IPS DF 4.7 (cell line): Measurements from ENCODE around the gene FCAMR.
"Not testable (repeated sequence)": the region's sequence is repeated elsewhere in the genome, so short reads cannot be mapped to it uniquely, and the experiment has no call there.

Experiments
- DNase-seq: peaks from one replicate; pipeline ENCODE4 v3.0.0-alpha.2; 2013; ENCODE audit warnings: low spot score; ENCODE audit errors: extremely low read depth

FCAMR gene

DNA sequence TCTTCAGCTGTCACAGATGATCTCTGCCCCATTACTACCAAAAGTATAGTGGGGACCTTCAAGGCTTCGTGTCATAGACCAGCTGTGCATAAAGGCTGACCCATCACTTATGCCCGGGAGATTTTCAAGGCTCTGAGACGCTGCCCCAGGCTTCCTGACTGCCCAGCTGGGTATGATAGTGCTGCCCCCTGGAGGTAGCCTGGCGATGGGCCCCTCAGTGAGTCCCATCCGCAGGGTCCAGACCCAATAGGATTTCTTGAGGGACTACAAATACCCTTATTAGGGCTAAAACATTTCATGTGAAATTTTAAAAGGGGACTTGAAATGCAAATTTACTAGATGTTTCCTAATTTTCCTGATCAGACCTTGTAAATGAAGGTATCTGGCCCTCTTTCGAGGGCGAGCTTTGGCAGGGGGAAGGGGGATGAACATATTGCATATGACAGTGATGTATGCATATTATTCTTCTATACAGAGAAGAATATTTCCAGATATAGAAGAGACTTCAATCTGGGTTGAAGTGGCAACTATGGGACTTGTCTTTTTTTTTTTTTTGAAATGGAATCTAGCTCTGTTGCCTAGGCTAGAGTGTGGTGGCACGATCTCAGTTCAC lies 36.8 kb downstream of the FCAMR start:
- no peak for DNase-seq

DNA sequence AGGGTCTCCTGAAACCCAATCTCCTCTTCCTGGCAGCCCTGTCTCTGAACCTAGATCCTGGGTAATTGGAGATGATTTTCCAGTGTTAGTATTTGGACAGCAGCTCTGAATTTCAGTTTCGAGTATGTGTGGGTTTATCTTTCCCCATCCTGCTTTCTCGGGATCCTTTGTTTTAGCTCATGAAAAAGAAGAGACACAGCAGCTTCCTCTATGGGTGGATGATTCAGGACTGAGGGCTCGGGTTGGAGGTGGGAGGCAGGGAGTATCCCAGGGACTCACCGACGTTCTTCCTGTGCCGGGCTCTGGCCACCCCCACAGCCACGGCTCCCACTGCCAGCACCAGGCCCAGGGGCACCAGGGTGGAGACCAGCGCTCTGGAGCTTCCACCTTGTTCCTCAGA lies 38.1 kb downstream of the FCAMR start:
- no peak for DNase-seq

DNA sequence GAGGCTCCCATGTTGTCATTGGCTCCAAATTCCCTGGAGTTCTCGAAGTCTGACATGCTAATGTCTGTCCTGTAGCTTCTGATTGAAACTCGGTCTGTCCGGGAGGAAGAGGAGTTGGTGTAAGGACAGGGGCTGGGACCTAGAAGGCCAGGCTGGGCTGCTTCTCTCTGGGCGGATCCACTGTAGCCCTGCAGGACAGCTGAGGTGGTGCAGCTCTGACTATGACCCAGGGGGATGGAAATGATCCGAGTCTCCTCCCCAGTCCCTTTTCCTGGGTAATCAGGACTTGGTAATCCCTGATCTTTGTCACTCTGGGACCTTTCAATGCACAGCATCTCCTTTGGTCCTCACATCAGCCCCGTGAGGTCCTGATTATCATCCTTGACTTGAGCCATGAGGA lies 38.6 kb downstream of the FCAMR start:
- no peak for DNase-seq

DNA sequence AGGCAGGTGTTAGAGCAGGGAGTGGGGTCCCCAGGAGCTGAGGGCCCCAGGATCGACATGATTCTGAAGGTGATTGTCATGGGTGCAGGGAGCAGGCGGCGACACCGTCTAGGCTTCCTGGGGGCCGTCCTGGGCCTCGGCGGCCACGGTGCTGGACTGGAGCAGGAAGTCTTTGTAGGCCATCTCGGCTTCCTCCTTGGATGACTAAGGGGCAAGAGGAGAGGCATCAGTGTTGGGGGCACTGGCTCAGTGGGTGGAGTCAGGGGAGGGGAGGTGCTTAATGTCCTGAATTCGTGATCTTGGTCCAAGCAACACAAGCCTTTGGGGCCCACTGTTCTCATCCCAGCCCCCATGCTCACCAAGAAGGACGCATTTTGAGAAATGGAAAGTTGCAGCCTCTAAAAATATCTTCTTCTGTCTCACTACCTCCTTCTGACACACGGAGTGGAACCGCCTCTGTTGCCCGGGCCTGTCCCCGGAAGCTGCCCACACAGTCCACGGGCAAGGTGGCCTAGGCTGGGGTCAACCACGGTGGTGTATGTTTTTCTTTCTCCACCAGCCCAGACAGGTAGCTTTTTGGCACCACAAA lies 40.0 kb downstream of the FCAMR start:
- DNase-seq = no peak

DNA sequence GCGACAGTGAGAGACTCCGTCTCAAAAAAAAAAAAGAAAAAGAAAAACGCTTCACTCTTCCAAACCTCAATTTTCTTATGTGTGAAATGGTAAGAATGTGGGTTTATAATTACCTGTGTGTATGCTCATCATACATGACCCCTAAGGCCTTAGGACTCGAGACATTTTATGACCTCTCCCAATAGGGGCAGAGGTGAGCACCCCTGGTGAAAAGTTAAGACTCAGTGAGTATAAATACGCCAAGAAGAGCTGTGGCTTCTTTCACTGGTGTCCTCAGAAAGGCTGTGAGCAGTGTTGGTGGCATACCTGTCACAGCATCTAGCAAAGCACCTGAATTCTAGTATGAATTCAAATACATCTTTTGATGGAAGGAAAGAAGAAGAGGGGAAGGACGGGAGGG lies 40.7 kb downstream of the FCAMR start:
- no peak for DNase-seq

DNA sequence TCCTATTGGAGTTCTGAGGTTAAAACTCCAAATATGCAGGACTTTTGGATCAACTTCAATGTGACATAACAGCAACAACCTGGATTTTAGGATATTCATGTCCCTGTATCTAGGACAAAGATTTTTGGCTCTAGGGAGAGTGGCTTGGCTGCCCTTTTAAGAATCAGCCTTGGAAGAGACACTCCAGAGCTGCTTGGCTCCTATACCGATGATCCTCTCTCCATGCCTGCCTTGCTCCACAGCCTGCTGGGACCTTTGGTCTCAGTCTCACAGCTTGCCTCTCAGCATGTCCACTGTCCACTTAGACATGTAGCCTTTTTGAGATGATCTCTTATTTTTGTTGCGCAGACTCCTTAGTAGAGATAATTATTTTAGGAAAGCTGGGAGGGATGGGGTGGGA lies 44.0 kb downstream of the FCAMR start:
- DNase-seq = no peak

DNA sequence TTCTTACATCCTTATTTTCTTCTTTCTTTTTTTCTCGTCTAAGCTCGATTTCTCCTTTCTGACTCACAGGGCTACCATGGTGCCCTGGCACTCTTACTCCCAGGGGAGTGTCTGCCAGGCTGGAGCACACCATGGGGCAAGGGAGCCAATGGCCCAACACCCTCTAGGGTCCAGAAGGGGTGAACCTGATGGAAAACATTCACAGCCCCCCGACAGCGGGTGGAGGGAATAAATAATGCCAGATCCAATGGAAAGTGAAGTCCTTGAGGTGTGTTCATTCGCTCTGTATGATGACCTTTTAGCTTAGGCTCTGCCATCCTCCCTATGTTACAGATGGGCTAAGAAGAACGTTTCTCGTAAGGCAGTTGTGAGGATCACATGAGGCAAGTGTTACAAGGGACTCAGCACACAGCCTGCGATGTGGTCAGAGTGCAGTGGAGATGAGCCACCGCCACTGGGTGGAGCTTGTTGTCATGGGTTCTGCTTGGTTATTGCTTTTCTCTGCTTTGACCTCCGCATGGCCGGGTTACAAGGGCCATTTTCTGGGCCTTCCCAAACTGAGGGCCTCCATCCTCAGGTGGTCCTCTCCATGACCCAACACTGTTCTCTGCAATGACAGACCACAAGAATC lies 45.0 kb downstream of the FCAMR start:
- DNase-seq = no peak

DNA sequence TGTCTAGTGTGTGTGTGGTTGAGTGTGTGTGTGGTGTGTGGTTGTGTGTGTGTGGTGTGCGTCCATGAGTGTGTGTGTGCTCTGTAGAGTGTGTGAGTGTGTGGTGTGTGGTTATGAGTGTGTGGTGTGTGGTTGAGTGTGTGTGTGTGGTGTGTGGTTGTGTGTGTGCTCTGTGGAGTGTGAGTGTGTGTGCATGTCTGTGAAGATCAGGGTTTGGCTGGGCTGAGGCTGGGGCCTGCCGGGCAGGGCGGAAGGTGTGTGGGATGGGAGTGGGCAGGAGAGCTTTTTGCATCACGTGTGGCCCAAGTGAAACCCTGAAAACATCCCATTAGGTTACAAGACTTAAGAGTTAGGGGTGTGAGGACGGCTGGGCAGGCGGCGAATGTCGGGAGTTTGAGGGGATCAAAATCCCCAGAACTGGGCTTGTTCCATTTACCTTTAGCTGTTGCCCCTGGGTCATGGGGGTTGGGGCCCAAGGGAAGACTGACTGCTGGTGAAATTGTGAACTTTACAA lies 45.6 kb downstream of the FCAMR start:
- DNase-seq = no peak

DNA sequence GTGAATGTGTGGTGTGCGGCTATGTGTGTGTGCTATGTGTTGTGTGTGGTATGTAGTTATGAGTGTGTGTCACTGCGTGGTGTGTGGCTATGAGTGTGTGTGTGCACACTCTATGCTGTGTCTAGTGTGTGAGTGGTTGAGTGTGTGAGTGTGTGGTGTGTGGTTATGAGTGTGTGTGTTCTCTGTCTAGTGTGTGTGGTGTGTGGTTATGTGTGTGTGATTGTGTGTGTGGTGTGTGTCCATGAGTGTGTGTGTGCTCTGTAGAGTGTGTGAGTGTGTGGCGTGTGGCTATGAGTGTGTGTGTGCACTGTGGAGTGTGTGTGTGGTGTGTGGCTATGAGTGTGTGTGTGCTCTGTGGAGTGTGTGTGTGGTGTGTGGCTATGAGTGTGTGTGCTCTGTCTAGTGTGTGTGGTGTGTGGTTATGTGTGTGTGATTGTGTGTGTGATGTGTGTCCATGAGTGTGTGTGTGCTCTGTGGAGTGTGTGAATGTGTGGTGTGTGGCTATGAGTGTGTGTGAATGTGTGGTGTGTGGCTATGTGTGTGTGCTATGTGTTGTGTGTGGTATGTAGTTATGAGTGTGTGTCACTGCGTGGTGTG lies 46.2 kb downstream of the FCAMR start:
- not testable (repeated sequence) for DNase-seq

DNA sequence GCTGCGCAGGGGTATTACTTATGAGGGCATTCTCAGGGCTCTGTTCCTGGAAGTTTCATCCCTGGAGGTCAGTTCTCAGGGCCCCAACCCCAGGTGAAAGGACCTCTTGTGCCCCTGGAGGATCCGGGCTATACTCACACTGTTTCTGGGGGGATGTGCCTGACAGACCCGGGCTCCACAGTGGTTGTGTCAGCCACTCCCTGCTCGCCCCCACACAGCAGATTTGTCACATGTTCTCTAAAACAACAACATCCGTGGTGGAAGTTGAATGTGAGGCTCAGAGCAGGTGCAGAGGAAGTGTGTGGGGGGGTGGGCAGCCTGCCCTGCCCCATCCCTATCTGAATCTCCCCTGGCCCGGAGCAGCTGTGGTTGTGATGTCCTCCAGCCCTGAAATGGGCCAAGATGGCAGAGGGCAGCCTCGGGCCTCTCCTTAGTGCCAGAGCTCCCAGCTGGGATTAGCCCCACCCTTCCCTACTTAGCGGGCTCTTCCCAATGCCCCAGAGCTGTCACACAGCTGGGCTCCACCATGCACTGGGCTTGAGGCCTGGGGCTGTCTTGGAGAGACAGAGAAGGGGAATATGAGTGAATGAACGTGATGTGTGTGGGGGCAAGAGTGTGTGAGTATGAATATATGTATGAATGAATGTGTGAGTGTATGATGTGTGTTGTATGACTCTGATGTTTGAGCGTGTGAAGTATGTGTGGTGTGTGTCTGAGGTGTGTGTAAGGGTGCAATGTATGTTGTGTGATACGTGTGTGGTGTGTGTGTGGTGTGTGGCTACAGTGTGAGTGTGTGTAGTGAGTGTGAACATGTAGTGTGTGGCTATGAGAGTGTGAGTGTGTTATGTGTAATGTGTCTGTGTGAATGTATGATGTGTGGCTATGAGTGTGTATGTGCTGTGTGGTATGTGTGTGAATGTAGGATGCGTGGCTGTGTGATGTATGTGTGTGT lies 47.0 kb downstream of the FCAMR start:
- no peak for DNase-seq

DNA sequence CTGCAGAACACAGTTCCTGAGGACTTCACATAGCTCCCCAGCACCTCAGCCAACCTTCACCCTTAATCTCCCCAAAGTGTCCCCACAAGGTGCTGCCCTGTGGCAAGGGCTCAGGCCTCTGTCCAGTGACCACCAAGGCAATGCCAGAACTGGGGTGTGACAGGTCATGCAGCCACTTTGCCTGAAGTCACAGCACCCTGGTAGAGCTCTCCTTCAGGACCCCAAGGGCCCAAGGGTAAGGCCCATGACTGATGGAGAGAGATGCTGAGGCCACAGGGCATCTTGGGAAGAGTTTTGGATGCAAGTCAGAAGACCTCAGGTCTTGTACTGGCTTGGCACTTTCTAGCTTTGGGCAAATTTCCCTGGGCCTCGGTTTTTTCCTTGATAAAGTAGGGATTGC lies 47.7 kb downstream of the FCAMR start:
- DNase-seq = no peak

DNA sequence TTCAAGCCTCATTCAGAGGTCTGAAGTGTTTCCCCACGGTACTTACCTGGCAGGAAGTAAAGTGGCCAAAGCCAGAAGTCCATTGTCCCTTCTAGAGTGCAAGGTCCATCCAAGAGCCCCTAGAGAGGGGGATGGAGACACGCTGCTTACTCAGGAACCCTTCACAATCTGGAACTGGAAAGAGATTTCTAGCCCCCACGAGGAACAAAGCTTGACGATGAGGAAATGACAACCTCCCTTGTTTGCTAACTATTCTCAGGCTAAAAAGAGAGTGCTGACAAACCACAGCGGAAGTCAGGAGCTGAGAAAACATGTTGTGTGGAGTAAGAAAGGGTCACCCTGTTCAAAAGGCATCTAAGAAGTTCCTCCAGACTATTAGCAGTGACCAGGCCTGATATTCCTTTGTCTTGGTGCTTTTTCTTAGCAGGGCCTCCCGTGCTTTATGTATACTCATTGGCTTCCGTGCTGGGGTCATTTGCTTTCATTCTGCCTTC lies 48.4 kb downstream of the FCAMR start, which contains the start of gene FCMR:
Gene FCMR (minus strand): TSS at position 170 of the 494 bp plus-strand sequence. CDS start 87 bp downstream, at position 83.
- DNase-seq = no peak

DNA sequence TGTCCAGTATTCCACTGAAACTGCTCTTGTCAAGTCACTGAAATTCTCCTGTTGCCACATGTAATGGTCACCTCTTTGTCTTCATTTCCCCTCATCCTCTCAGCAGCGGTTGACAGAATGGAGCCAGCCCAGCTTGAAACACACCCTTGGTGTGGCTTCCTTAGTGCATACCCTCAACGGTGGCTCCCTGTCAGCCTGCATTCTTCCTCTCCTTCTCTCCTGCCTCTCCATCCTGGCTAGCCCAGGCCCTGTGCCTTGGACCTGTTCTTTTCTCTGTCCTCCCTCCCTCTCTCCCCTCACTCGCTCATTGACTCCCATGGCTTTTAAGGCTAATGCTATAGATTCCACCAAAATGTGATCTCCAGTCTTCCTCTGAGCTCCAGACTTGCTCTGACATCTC lies 52.2 kb downstream of the FCAMR start:
- DNase-seq = no peak

DNA sequence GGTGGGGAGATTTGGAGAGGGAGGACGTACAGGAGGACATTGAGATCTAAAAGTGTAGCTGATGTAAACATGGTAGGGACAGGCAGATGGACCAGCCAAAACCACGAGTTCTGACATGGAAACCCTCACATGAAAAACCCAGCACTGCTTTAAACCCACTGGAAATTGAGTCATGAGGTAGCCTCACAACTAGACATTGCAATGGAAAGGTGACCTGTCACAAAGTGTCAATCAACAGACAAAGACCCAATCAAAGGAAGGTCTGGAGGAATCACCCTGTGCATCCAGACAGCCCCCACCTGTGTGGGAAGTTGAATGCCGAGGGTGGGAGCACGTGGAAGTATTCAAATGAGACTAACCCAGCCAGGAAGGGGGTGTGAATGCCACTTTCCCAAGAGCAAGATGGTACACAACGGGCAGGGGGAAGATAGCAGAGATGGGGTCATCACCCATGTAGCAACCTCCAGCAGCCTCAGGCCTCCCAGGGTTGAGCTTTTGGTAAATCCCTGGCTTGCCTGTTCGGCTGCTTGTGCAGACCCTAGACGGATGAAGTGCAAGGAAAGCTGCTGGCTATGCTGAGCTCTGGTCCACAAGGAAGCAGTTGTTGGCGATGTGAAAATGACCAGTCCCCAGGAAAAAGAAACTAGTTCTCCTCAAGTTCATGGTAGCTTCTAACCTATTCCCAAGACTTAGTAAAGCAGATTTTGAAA lies 54.1 kb downstream of the FCAMR start:
- DNase-seq = no peak

DNA sequence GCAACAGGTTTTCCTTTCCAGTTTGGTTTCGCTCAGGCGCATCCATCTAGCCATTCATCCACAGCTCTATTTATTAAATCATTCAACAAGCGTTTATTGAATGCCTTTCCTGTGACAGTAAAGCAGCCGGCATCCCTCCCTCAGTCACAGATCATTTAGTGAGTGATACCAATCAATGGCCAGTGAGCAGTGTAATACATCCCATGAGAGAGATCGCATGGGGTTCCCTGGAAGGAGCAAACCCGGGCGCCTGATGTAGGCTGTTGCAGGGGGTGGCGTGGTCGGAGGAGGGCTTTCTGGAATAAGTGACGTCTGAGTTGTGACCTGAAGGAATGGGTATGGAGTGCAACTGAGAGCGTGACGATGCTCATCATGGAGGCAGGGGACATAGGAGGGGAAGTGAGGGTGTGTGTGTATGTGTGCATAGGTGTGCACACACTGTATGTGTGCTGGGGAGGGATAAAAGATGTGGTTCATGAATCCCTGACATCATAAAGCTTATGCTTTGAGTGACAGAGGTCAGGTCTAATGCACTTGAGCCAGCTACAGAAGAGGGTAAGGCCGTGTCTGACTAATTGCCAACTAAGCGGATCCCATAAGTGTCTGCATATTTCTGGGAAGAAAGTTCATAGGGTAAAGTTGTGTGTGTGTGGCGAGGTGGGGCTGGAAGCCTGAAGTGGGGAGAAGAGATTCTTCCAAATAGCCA lies 55.1 kb downstream of the FCAMR start:
- DNase-seq = no peak

DNA sequence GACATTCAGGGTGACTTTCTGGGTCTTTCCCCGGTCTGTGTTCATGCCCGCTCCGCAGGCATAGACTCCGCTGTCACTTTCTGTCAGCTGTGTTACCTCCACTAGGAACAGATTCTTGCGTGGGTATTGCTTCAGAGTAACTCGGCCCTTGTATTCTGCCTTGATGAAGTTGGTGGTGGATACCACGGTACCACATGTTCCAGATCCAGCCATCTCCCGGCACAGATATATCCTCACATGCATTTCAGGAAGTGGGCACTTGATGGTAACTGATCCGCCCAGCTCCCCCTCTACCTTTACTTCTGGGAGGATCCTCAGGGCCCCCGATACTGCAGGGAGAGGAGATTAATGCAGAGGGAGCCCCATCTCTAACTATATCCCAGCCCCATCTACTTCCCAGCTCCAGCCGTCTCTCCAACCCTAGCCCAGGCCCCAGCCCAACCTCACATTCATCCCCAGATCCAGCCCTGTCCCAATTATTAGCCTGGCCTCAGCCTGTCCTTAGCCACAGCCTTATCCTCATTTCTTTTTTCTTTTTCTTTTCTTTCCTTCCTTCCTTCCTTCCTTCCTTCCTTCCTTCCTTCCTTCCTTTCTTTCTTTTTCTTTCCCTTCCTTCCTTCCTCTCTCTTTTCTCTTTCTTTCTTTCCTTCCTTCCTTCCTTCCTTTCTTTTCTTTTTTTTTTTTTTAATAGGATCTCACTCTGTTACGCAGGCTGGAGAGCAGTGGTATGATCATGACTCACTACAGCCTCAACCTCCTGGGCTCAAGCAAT lies 56.3 kb downstream of the FCAMR start:
- DNase-seq = no peak

DNA sequence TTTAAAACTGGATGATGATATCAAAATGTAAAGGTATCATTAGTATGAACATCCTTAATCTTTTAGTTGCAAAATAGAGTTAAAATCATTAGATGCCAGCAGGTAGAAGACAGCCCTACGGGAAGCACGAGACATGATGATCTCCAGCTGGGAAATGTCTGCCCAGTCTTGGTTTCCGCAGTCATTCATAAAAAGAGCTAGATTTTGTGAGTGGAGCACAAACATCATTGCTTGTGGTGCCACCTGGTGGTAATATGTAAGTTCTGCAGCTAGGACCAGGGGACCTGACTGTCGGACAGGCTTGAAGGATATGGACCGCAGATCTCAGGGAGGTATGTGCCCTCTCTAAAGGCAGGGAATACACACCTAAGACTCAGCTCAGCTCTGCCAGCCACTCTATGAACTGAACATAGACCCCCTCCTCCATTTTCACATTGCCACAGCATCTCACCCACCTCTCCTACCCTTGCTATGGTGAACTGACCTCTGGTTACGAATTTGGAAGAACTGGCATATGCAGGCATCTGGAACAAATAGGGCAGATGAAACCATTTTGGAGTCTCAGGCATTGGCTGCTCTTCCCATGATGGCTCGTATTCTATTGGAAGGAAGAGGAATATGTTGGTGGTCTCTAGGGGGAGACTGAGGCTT lies 57.7 kb downstream of the FCAMR start:
- no peak for DNase-seq

DNA sequence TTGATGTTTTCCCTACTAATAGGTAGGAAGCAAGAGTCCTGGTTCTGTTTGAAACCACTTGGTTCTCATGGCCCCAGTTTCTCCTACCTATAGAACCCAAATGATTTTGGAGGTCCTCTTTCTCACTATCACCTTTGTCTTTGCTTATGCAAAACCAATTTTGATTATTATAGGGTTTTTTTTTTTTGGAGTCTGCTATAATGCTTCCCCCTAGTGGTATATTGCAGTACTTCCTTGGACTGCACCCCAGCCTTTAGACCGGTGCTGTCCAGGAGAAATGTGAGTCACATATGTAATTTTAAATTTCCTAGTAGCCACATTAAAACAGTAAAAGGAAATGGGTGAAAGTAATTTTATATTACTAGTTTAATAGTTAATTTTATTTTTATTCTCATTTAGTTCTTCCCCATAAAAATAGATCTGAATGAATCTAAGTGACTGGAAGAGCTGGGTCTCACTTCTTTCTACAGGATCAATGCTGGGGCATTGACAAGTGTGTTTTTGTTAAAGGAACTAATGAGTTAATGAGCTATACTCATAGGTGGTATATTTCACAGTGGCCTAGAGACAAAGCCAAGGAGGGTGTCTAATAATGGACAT lies 59.1 kb downstream of the FCAMR start:
- no peak for DNase-seq
